HG02642 (cell line): ENCODE results near the gene GLS.
"Not testable (repeated sequence)": the region's sequence is repeated elsewhere in the genome, so short reads cannot be mapped to it uniquely, and the experiment has no call there.

Source experiments
- ATAC-seq: cut with Tn5 transposase; IDR thresholded peaks from one replicate; pipeline ENCODE4 v1.9.1; 2021; ENCODE audit warnings: mild to moderate bottlenecking; ENCODE audit not compliant: unreplicated experiment, poor library complexity

GLS gene

GRCh38 chr2:190882411-190882766 is 1.8 kb downstream of the GLS start:
- ATAC-seq, result no peak

DNA sequence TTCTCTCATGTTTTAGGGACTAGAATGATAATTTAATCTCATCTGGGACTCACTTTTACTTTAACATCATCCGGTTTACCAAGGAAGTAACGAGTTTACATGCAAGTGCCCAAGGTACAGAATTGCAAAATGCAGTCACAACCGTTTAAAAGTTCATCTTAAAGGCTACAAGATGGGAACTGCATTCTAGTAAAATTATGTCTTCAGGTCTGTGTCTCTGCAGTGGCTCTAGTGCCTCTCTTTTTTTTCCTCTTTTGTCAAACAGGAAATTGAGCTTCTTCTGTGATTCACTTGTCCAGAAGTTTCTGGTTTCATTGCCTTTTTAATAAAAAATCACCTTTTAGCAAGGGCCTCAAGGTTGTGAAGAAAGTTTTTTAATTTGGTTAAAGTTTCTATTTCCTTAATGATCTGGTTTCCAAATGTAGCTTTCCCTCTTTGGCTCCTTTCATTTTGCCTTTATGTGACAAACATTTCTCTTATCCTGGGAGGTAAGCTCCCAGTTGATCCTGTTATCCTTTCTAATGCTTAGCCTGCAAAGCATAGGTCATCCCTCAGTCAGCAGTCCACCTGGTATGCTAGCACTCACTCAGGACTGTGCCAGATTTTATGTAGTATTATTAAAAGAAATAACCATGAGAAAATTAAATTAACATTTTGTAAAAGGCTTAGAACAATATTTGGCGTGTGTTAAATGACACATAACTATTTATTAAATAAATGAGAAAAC is 2.4 kb downstream of the GLS start:
- no peak for ATAC-seq

- not testable (repeated sequence) for ATAC-seq
These were observed 5.2 kb downstream of the GLS start for GRCh38 chr2:190885844-190886243.

- peak; percentile 68 for ATAC-seq
These were observed 6.5 kb downstream of the GLS start for GRCh38 chr2:190887089-190887488.

GRCh38 chr2:190888449-190888848 is 7.8 kb downstream of the GLS start:
- ATAC-seq, result no peak

DNA sequence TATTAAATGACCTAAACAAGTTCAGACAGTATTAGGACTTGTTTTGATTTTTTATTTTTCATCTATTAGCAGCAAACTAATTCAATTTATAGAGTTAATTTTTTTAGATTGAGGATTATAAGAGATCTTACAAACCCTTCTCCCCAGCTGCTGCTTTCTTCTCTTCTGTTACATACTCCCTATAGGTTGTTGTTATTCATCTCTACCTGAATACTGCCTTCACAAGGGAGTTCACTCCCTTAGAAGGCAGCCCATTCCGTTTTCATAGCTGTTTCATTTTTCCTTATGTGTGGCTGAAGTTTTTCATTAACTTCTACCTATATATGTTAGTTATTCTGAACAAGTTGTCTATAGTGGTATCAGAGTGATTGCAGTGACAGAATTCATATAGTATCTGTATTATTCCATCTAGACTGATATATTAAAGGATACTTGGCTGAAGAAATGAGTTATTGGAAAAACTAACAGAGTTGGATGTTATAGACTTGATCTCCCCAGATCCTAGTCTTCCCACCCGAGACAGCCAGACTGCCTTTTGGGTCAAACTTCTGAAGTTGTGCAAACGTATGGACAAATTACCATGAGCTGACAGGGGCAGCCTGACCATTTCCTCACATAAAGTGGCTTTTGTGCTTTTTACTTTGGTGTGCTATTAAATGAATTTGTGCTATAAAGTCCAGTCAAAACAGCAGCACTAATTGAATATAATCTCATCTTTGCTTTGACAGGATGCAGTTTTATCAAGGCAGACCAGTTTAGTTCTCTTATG is 8.7 kb downstream of the GLS start:
- no peak for ATAC-seq

DNA sequence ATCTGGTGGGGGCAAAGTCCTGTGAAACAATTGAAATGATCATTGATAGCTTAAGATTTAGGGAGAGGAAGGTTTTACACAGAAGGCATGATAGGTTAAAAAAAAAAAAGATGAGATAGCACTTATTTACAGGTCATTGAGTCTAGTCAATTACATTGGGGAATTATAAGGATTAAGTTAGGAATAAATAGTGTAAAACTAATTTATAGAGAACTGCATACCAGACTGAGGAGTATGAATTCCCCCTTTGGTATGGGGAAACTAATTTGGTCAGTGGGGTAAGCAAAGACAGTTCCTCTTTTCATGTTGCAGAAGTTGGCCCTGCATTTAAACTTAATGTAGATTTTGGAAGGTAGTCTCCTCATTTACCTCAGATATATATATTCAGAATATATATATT is 10.8 kb downstream of the GLS start:
- ATAC-seq, result no peak

DNA sequence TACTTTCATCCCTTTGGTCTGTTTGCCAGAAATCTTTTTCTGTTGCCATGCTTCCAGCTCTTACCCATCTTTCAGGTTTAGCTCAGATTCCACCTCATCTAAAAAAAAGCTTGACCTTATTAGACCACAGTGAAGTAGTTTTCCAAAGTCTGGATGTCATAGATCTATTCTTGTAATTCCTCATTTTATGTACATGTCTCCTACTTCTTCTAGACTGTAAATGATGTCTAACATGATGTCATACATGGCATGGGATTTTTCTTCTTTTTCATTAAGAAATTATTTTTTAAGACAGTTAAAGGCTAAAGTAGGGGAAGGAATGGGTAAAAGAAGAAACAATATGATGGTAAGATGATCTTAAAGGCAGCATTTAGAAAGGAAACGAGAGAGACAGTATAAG is 11.3 kb downstream of the GLS start:
- no peak for ATAC-seq

- ATAC-seq, result no peak
These were observed 12.5 kb downstream of the GLS start for GRCh38 chr2:190893157-190893556.

- no peak for ATAC-seq
These were observed 15.9 kb downstream of the GLS start for GRCh38 chr2:190896477-190896876.

DNA sequence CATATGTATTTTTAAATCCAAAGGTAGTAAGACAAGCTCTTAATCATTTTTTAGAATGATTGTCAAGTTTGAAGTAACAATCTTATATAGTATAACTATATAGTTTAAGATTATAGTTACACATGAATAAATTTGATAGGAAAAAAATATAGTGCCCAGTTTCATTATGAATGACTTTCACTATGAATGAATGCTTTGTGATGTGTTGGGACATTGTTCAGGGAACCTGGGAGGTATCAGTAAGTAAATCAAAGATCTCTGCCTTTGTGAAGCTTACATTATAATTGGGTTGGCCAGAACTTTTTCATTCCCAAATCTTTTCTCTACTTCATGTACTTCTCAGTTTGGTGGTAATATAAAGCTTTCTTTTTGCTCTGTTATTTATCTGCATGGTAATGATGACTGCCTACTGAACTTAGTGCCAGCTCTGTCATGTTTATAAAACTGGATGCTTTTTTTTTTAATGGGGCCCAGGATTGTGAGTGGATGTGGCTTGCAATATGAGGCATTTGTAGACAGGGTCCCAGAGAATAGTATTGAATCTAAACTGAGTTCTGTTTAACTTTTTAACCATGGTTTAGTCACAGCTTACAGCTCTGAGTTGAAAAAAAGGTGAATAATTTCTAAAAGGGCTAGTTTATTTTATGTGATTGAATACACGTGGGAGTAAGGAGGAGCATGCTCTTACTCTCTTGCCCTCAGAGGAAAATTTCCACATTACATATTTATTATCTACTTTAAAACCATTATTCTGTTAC is 23.3 kb downstream of the GLS start:
- ATAC-seq, result no peak

DNA sequence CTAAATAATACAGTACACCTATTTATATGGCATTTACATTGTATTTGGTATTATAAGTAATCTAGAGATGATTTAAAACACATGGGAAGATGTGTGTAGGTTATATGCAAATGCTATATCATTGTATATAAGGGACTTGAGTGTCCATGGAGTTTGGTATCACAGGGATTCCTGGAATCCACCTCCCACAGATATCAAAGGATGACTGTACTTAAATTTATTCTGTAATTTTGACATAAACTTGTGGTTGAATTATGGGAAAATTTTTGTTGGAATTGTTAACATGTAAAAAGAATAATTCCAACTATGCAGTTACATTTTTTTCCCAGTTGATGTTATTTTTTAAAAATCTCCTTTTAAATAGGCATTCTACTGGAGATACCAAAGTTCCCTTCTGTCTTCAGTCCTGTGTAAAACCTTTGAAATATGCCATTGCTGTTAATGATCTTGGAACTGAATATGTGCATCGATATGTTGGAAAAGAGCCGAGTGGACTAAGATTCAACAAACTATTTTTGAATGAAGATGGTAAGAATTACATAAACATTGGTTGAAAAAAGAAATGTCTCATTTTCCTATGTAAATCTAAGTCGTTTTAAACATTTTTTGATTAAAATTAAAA is 24.1 kb downstream of the GLS start:
- ATAC-seq, result no peak

DNA sequence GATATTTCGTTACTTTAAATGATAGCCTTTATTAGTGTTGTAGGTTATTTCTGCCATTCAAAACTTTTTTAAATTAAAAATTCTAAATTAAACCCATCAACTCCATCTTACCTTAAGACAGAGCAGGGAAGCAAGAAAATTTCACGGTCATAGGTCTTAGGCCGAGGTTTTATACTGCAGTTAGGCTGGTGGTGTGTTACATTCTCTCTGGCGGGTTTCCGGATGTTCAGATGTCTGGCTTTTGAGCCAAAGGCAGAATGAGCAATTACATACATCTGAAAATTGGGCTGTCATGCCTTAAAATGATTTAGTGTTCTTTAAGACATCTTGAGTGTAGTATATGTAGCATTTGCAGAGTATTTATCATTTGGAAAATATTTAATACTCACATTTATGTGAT is 27.9 kb downstream of the GLS start:
- ATAC-seq, result no peak

- ATAC-seq, result no peak
These were observed 29.1 kb downstream of the GLS start for GRCh38 chr2:190909680-190910079.

DNA sequence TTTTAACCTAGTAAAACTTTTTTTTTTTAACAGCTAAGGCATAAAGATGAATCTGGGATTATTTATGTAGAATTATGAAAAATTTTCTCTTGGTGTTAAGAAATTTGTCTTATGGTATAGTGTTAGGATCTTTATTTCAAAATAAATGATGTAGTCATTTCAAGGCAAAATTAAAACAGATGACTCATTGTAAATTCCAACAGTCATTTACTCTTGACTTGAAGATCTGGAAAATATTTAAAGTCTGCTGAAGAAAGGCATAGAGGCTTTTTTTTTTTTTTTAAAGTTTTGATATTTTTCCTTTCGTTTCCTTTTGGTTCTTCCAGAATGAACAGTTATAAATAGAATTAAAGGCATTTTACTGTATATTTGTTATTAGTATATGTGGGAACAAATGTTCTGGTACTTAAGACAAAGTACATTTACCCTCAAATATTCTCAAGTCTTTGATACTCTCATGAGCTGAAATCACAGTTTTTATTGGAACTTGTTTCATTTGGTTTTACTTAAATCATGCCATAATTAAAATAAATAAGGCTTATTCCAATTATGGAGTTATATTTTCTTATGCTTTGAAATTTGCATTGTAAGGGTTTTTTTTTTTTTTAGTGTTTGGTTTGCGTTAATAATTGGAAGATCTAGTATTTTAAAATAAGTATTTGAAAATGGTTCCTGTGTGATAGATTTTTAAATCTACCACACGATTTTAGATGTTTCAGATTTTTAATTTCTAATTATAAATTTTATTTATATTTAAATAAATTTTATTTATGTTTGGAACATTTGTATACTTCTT is 29.9 kb downstream of the GLS start:
- ATAC-seq, result no peak

DNA sequence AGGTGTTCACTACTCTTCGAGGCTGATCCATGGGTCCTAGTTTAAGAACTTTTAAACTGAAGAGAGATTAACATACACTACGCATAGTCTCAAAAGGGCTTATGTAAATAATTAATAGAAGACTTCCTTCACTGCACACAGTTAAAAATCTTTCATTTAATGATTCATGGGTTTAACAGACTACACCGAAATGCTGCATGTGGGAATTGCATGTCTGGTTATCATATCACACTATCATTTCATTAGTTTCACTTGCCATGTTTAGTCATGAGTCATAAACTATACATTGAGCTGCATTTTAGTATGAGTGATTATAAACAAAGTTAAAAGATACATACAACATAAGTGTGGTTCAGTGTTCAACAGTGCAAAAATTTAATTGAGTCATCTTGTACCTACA is 31.2 kb downstream of the GLS start:
- ATAC-seq, result peak; percentile 90

DNA sequence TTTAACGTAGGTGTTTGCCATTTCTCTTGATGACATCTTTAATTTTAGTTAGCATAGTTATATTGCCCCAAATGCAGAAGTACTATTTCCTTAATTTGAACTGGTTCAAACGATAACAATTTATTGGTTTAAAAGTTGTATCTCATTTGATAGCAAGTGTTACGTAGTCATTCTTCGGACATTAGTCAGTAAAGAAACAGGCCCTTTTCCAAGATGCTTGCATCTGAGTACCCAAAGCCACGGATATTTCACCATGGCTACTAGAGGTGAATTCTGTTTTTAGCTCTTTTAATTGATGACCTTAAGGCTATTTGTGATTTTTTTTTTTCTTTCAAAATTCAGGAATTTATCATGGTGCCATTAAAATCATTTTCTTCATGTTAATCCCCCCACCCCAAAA is 32.1 kb downstream of the GLS start:
- no peak for ATAC-seq

GRCh38 chr2:190913725-190914124 is 33.1 kb downstream of the GLS start:
- no peak for ATAC-seq

- ATAC-seq, result no peak
These were observed 36.2 kb downstream of the GLS start for GRCh38 chr2:190916829-190917228.

GRCh38 chr2:190920085-190920484 is 39.5 kb downstream of the GLS start:
- ATAC-seq, result no peak
